Panc1 (cell line): ENCODE data around the gene GNRH2.

Experiments
- SIN3A ChIP-seq: IDR thresholded peaks from 2 replicates; pipeline ENCODE4 v1.6.1; 2012; ENCODE audit warnings: low read depth, mild to moderate bottlenecking, low read length, moderate library complexity, borderline replicate concordance; ENCODE audit not compliant: insufficient read depth
- TF ChIP-seq, protein P1 (sequence below): fragments of 450-650 bp; IDR thresholded peaks from 2 replicates; pipeline ENCODE4 v1.5.1; 2017; ENCODE audit warnings: mild to moderate bottlenecking

DNA sequence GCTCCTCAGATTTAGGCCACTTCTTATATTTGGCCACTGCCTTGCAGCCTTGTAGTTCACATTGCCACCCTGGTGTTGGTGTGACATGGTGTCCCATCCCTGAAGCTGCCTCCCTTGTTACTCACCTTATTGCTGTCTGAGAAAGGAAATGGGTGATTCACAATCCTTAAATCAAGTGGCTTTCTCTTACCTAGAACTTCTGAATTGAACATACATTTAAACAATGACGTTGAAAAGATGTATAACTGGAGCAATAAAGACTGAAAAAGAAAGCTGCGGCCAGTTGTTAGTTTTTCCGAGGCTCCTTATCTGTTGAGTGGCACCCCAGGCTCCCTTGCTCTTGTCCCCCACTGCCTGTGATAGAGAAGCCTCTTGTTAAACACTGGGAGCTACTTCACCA is 28.8 kb upstream of the GNRH2 start:
- TF ChIP-seq, protein P1, sequence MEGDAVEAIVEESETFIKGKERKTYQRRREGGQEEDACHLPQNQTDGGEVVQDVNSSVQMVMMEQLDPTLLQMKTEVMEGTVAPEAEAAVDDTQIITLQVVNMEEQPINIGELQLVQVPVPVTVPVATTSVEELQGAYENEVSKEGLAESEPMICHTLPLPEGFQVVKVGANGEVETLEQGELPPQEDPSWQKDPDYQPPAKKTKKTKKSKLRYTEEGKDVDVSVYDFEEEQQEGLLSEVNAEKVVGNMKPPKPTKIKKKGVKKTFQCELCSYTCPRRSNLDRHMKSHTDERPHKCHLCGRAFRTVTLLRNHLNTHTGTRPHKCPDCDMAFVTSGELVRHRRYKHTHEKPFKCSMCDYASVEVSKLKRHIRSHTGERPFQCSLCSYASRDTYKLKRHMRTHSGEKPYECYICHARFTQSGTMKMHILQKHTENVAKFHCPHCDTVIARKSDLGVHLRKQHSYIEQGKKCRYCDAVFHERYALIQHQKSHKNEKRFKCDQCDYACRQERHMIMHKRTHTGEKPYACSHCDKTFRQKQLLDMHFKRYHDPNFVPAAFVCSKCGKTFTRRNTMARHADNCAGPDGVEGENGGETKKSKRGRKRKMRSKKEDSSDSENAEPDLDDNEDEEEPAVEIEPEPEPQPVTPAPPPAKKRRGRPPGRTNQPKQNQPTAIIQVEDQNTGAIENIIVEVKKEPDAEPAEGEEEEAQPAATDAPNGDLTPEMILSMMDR = no peak
- no peak for TF ChIP-seq SIN3A
